HCT116 (cell line): ENCODE results near the gene ALDH3A2. TPM values are rescaled to one million over a fixed set of nuclear protein-coding genes. Genes with fewer than 3 reads are reported as not detected.
A peak's percentile ranks its signal among the peaks of the same experiment; 100 is the strongest.

Experiments
- ATAC-seq: fragments of 200-7000 bp; cut with Tn5 transposase; 2 replicates; pipeline ENCODE4 v1.9.1; 2020; ENCODE audit warnings: mild to moderate bottlenecking, moderate library complexity
- BruUV-seq: library from RNA; stranded (reverse); fragments of 400-500 nt; replicated peaks from 2 replicates; lab custom pipeline; 2021; lab: Mats Ljungman, UMichigan
- CTCF ChIA-PET: fragments of 300-600 bp; sonication (Branson Sonifier 250); formaldehyde crosslinking; loops from one replicate; lab custom pipeline; 2021; ENCODE audit warnings: antibody characterized with exemption; lab: Charles Lee
- POLR2A ChIA-PET: fragments of 300-600, 350-600 bp; sonication (Branson Sonifier 250); formaldehyde crosslinking; loops from one replicate; lab custom pipeline; 2021; ENCODE audit warnings: antibody characterized with exemption; lab: Charles Lee
- RAD21 ChIA-PET, 2 experiments: fragments of 300-600 bp; sonication (Branson Sonifier 250); formaldehyde crosslinking; loops; one replicate each; lab custom pipeline; 2023; ENCODE audit warnings: low total read pairs in 2 of 2; ENCODE audit not compliant: uncharacterized antibody in 2 of 2, unreplicated experiment in 2 of 2, low non-redundant PET in 1 of 2; lab: Charles Lee
- DNase-seq: peaks from one replicate; pipeline ENCODE4 v3.0.0-alpha.2; 2010; ENCODE audit warnings: low read depth, low spot score
- H2AFZ ChIP-seq: fragments of 200-600 bp; shearing (Covaris generic), sonication (generic); 2 replicates; pipeline ENCODE4 v1.6.1; 2017; ENCODE audit warnings: low read depth, mixed run types, mixed read lengths, antibody characterized with exemption, low read length; ENCODE audit not compliant: poor library complexity, severe bottlenecking
- H3K27ac ChIP-seq: 2 replicates; pipeline ENCODE4 v1.5.1; 2012; ENCODE audit warnings: low read depth, low read length
- H3K27me3 ChIP-seq: fragments of 200-600 bp; sonication (generic); 2 replicates; pipeline ENCODE4 v1.6.1; 2016; ENCODE audit warnings: mixed run types, low read length, mixed read lengths; ENCODE audit not compliant: insufficient read depth
- H3K36me3 ChIP-seq, 2 experiments: fragments of 200-500 bp in 1 of 2; fragments of 200-600 bp in 1 of 2; sonication (Bioruptor generic) in 1 of 2; sonication (generic) in 1 of 2; 2 replicates each; pipeline versions ENCODE4 v1.5.1 to v1.6.1; 2014 to 2016; ENCODE audit warnings: low read length in 2 of 2, inconsistent platforms in 1 of 2, mixed read lengths in 1 of 2, mixed run types in 1 of 2; ENCODE audit not compliant: insufficient read depth in 2 of 2, control insufficient read depth in 1 of 2
- H3K4me1 ChIP-seq, 2 experiments: fragments of 200-600 bp in 1 of 2; sonication (generic) in 1 of 2; 2 replicates each; pipeline versions ENCODE4 v1.5.1 to v1.6.1; 2012 to 2017; ENCODE audit warnings: low read length in 2 of 2, inconsistent platforms in 1 of 2, mild to moderate bottlenecking in 1 of 2, mixed read lengths in 1 of 2, mixed run types in 1 of 2, moderate library complexity in 1 of 2; ENCODE audit not compliant: insufficient read depth in 2 of 2, control insufficient read depth in 1 of 2
- H3K4me2 ChIP-seq: fragments of 200-600 bp; sonication (generic); 2 replicates; pipeline ENCODE4 v1.6.1; 2017; ENCODE audit warnings: mixed run types, low read length, mixed read lengths
- H3K4me3 ChIP-seq, 2 experiments: fragments of 200-600 bp in 1 of 2; sonication (generic) in 1 of 2; replicated peaks in 1 of 2; 2 replicates each; pipeline ENCODE4 v1.5.1; 2011 to 2016; ENCODE audit warnings: low read length in 2 of 2, control low read depth in 1 of 2, low read depth in 1 of 2, mild to moderate bottlenecking in 1 of 2, mixed read lengths in 1 of 2, mixed run types in 1 of 2
- H3K79me2 ChIP-seq: fragments of 200-600 bp; sonication (generic); 2 replicates; pipeline ENCODE4 v1.6.1; 2017; ENCODE audit warnings: mild to moderate bottlenecking, mixed run types, low read length, moderate library complexity, mixed read lengths; ENCODE audit not compliant: insufficient read depth
- H3K9ac ChIP-seq: fragments of 200-600 bp; sonication (generic); 2 replicates; pipeline ENCODE4 v1.6.1; 2016; ENCODE audit warnings: low read length, mixed read lengths
- H3K9me2 ChIP-seq: fragments of 200-600 bp; sonication (generic), shearing (Covaris generic); 2 replicates; pipeline ENCODE4 v1.6.1; 2017; ENCODE audit warnings: mixed run types, mild to moderate bottlenecking, moderate library complexity; ENCODE audit not compliant: insufficient read depth
- H3K9me3 ChIP-seq, 2 experiments: fragments of 200-500 bp in 1 of 2; fragments of 200-600 bp in 1 of 2; sonication (Bioruptor generic) in 1 of 2; sonication (generic) in 1 of 2; 2 replicates each; pipeline ENCODE4 v1.6.1; 2014 to 2017; ENCODE audit warnings: low read length in 2 of 2, mixed read lengths in 2 of 2, inconsistent platforms in 1 of 2, low read depth in 1 of 2, mild to moderate bottlenecking in 1 of 2, mixed run types in 1 of 2, moderate library complexity in 1 of 2; ENCODE audit not compliant: control insufficient read depth in 1 of 2, insufficient read depth in 1 of 2
- H4K20me1 ChIP-seq: fragments of 200-600 bp; sonication (generic), shearing (Covaris generic); 2 replicates; pipeline ENCODE4 v1.6.1; 2017; ENCODE audit warnings: mixed run types, mild to moderate bottlenecking, moderate library complexity; ENCODE audit not compliant: insufficient read depth
- ATF3 ChIP-seq: IDR thresholded peaks from 2 replicates; pipeline ENCODE4 v1.6.1; 2012
- JUND ChIP-seq: IDR thresholded peaks from 2 replicates; pipeline ENCODE4 v1.6.1; 2012
- POLR2A ChIP-seq: IDR thresholded peaks from 2 replicates; pipeline ENCODE4 v1.7.0; 2011; ENCODE audit warnings: borderline replicate concordance; ENCODE audit not compliant: insufficient read depth, insufficient read length; ENCODE audit errors: extremely low read depth
- RAD21 ChIP-seq: IDR thresholded peaks from 2 replicates; pipeline ENCODE4 v1.6.1; 2012; ENCODE audit warnings: low read depth, mild to moderate bottlenecking
- SIN3A ChIP-seq: IDR thresholded peaks from 2 replicates; pipeline ENCODE4 v1.6.1; 2012; ENCODE audit warnings: low read depth
- SP1 ChIP-seq: IDR thresholded peaks from 2 replicates; pipeline ENCODE4 v1.6.1; 2012; ENCODE audit warnings: low read depth
- ZBTB33 ChIP-seq: IDR thresholded peaks from 2 replicates; pipeline ENCODE4 v1.6.1; 2011; ENCODE audit warnings: mild to moderate bottlenecking, low read length, moderate library complexity; ENCODE audit not compliant: insufficient replicate concordance; ENCODE audit errors: extremely low read depth
- intact Hi-C: fragments of 100-400 bp; cut with micrococcal nuclease; formaldehyde crosslinking; loops from 2 replicates; pipeline ENCODE4 v1.10.0; 2022
- total RNA-seq: library from RNA; stranded (reverse); gene quantifications from one replicate; pipeline ENCODE4 v1.2.1, GENCODE V29; 2021; ENCODE audit not compliant: unreplicated experiment

ALDH3A2 gene
- total RNA-seq, 1 experiment from 2014 or later = 86.8 TPM

- no peaks in the 10 kb centered on the region for H3K9me3 ChIP-seq
- ChIA-PET CTCF (interaction anchor here (1.2 to 1.4 kb wide), 2 partner anchors 25 to 357 kb away, joined by 3 to 4 read pairs; partner anchors contain the start of gene B9D1), POLR2A (no interaction called here), RAD21 (no interaction called here)
- H3K27ac ChIP-seq = no peak overlapping the region
- no TSS peak for BruUV-seq
- H3K36me3 ChIP-seq = no peaks in the 10 kb centered on the region
- no peaks in the 10 kb centered on the region for H3K9me2 ChIP-seq
- intact Hi-C loops = no loop called here
- peaks cover 13 to 37% of the 10 kb centered on the region in 2 experiments; a peak in 3 of 4 replicates for H3K4me1 ChIP-seq
- ATAC-seq (peak; percentile 61), DNase-seq (no peak)
- no peak overlapping the region for H3K9ac ChIP-seq
- H3K27me3 ChIP-seq = no peaks in the 10 kb centered on the region
- H2AFZ ChIP-seq = no peak overlapping the region
- TF ChIP-seq SP1 (no peak), ATF3 (no peak), ZBTB33 (no peak), JUND (no peak; the same call in 1 of the 2 replicates), RAD21 (no peak), POLR2A (no peak), SIN3A (no peak)
- no peak overlapping the region for H3K4me3 ChIP-seq
- H4K20me1 ChIP-seq = no peaks in the 10 kb centered on the region
- H3K4me2 ChIP-seq = peak overlapping the region; percentile 42
- no peaks in the 10 kb centered on the region for H3K79me2 ChIP-seq
Observed at GRCh38 chr17:19719355-19720209, 71.0 kb downstream of the ALDH3A2 start.
